Measurements from ENCODE around the gene FBXW2.
"Not testable (repeated sequence)": the region's sequence is repeated elsewhere in the genome, so short reads cannot be mapped to it uniquely, and the experiment has no call there.

Gene FBXW2

DNA sequence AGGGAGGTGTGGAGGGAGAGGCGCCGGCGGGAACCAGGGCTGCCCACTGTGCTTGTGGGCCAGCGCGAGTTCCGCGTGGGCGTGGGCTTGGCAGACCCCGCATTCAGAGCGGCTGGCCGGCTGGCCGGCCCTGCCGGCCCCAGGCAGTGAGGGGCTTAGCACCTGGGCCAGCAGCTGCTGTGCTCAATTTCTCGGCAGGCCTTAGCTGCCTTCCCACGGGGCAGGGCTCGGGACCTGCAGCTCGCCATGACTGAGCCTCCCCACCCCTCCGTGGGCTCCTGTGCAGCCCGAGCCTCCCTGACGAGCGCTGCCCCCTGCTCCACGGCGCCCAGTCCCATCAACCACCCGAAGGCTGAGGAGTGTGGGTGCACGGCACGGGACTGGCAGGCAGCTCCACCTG, 46.9 kb downstream of the FBXW2 start:
- not testable (repeated sequence) for H3K4me3 ChIP-seq (ENCODE audit: low read depth, low read length)

DNA sequence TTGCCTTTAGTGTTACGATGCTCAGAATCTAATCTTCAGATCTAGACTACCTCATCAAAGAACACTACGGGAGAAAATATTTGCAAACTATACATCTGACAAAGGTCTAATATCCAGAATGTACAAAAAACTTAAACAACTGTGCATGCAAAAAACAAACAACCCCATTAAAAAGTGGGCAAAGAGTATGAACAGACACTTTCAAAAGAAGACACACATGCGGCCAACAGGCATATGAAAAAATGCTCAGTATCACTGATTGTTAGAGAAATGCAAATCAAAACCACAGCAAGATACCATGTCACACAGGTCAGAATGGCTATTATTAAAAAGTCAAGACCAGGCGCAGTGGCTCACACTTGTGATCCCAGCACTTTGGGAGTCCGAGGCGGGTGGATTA, 47.9 kb downstream of the FBXW2 start:
- no peak overlapping the region for H3K4me3 ChIP-seq (ENCODE audit: low read depth, low read length)

- no peak overlapping the region for H3K4me3 ChIP-seq (ENCODE audit: low read depth, low read length)
Measured at GRCh38 chr9:120742951-120743416, 50.2 kb downstream of the FBXW2 start.

GRCh38 chr9:120741701-120742100, 51.5 kb downstream of the FBXW2 start:
- no peak overlapping the region for H3K4me3 ChIP-seq (ENCODE audit: low read depth, low read length)

GRCh38 chr9:120741191-120741590, 52.0 kb downstream of the FBXW2 start:
- no peak overlapping the region for H3K4me3 ChIP-seq (ENCODE audit: low read depth, low read length)

DNA sequence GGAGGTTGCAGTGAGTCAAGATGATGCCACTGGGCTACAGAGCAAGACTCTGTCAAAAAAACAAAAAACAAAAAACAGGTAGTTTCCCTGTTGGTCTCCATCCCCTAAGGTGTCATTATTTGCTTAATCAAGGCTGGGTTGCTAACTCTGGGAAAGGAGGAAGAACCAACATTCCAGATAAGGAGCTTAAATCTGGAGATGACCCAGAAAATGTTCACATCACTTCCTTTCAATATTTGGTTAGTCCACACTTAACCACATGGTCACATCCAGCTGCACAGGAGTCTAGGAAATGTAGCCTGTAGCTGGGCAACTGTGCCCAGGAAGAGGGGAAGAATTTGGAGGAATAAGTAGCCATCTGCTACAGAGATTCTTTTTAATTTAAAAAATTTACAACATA, 53.1 kb downstream of the FBXW2 start:
- H3K4me3 ChIP-seq (ENCODE audit: low read depth, low read length) = no peak overlapping the region

DNA sequence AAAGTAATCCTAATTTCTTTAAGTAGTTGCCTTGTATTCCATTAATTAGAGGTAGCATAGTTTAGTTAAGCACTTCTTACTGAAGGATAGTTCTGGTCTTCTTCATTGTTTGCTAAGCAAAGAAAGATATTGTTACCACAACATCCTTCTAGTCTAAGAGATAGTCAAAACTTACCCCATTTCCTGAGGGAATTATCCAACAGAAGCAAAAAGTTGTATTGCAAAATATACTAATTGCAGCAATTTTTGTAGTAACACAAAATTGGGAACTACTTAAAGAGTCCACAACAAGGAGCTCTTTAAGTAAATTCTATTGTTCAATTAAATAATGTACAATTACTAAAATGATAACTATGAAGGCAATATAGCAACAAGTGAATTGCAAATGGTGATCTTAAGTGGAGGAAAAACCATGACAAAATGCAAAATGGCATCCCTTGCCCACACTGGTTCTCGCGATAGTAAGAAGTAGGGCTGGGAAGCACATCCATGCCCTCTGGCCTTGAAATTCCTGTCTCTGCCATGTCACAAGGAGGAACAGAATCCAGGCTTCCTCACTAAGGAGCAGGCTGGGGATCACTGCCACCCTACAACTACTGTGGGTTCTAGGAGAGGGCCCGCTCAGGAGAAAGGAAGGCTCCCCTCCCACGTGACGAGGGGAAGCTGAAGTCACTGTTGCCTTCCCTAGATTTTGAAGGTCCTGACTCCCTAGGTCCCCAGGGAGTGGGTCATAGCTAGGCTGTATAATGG, 55.6 kb downstream of the FBXW2 start:
- H3K4me3 ChIP-seq (ENCODE audit: low read depth, low read length) = no peak overlapping the region

- no peak overlapping the region for H3K4me3 ChIP-seq (ENCODE audit: low read depth, low read length)
Measured at GRCh38 chr9:120736881-120737280, 56.3 kb downstream of the FBXW2 start.

GRCh38 chr9:120735415-120736126, 57.6 kb downstream of the FBXW2 start:
- no peak overlapping the region for H3K4me3 ChIP-seq (ENCODE audit: low read depth, low read length)

DNA sequence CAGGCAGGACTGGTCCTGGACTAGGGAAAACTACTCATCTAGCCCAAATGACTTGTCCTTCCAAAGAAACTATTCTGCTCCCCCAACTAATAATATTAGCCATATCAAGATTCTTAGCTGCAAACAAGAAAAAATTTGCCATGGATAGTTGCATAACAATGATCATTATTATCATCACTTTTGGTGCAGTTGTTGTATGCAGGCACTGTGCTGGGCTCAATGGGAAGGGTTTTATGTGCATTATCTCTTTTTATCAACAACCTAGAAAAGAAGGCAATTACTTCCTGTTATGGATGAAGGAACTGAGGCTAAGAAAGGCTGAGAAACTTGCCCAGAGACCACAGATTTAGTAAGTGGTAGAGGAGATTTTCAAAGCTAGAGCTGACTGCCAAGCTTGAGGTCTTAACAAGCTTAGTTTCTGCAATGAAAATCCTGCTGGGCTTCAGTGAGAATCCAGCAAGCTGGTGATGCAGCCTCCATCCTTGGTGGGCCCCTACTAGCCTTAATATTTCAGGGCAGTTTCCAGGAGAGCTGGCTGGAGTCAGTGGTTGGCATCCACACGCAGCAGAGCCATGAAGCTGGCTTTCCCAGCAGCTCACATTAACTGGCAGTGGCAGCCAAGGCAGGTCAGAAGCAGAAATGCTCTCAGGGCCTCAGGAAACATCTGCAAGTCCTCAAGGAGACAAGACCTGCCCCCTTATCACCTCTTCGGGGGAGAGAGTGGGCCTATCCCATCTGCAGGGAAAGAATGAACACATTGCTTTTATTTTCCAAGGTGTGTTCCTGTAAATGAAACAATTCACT, 58.4 kb downstream of the FBXW2 start:
- no peak overlapping the region for H3K4me3 ChIP-seq (ENCODE audit: low read depth, low read length)

DNA sequence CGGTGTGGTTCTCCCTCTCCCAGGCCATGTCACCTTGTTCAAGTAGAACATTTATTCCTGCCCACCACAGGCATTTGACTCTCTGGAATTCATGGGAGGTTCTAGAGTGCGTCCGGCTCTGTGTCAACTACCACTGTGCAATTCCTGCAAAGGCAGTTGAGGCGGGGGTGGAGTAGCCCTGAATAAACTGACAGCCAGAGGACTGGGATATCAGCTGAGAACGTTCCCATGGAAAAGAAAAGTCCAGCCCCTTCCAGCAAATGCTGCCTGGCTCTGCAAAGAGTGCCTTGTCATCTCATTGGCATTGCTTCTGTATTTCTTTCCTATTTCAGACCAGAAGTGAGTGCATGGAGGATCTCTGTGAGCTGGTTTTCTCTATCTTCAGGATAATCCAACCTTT, 60.0 kb downstream of the FBXW2 start:
- H3K4me3 ChIP-seq (ENCODE audit: low read depth, low read length) = no peak overlapping the region

DNA sequence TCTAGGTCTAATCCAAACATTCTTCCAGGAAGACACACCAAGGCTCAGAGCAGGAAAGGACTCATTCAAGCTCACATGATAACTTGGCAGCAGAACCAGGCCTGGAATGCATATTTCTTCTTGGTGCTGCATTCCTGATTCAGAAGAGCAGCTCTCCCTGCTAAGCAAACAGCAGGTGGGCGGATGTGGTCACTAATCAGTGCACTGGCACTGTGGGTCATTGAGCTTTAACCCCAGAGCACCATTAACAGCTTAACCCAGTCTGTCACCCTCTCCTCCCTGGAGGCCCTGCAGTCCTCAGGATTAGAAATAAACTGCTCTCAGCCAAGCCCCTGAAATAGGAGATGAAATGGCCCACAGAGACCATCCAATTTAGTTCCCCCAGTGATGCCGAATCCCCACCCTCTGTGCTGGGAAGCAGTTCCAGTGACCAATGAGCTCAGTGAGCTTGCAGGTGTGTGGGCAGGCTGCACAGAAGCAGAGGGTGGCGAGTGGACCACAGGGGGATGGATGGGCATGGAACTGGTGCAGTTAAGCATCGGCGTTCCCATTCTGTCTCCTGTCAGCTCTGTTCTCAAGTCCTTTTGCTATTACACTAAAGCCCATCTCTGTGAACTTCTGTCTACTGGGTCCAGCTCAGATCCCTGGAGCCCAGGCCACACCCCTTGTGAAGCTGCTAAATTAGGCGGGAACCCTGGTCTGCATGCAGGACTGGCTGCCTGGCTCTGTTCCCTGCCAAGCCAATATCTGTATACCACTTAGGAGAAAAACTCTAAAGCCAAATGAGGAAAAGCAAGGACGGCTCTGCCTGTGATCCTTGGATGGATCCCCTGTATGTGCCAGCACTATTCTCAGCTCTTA, 62.3 kb downstream of the FBXW2 start:
- H3K4me3 ChIP-seq (ENCODE audit: low read depth, low read length) = no peak overlapping the region

DNA sequence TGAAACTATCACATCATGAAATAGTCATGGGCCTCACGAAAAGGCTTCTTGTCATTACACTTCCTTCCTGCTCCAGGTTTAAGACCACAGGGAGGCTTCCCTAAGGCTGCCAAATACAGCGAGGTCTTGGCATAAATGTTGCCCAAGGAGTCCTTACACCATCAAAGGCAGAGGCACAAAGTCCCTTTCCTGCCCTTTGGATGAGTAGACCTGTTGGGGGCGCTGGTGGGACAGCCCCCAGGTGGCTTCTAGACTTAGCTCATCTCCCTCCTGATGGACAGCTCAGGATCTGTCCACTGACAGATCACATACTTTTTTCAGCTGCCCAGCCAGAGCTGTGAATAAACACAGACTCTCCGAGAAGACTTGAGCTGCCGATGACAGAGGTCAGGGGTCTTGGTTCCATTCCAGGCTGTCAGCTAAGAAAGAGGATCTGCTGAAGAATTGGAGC, 63.4 kb downstream of the FBXW2 start:
- no peak overlapping the region for H3K4me3 ChIP-seq (ENCODE audit: low read depth, low read length)

GRCh38 chr9:120726484-120726883, 66.7 kb downstream of the FBXW2 start:
- no peak overlapping the region for H3K4me3 ChIP-seq (ENCODE audit: low read depth, low read length)

- H3K4me3 ChIP-seq (ENCODE audit: low read depth, low read length) = no peak overlapping the region
Measured at GRCh38 chr9:120725907-120726306, 67.3 kb downstream of the FBXW2 start.

DNA sequence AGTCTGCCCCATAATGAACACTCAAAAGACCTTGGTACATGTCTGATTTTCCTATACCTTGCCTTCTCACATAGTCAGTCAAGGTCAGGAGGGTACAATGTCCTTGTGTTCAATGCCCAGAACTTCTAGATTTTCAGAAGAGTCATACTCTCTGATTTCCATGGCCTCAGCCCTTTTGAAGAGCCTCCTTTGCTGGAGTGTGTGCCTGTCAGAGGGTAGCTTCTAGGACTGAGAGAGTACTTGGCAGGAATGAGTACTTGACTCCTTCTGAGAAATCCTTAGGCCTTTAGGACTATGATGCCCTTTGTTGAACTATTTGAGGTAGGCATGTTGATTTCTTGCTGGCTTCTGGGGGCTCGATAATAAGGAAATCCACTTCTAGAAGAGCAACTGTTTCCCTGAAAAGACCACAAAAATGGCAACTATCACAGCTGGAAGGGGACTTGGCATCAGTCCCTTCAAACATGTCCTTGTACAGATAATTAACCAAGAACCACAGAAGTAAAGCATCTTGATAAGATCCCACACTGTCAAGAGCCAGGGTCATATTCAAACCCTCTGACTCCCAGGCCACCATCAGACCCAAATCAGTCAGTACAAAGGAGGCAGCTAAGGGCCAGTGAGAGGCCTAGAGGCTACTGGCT, 68.3 kb downstream of the FBXW2 start:
- H3K4me3 ChIP-seq (ENCODE audit: low read depth, low read length) = no peak overlapping the region

DNA sequence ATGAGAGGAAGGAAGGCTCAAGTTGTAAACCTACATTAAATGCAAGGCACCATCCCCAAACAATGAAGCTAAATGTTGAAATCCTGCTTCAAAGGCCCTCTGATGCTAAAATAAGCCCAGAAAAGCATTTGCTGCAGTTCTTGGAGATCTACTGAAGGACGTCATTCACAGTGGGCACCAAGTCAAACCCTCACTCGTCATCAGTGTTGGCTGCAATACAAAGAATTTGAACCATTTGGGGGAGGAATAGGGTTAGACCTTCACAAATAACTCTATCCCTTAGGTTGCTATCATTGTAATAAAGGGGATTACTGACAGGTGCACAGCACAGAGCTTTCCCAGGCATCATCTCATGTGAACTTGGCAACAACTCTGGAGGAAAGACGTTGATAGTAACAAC, 69.7 kb downstream of the FBXW2 start:
- H3K4me3 ChIP-seq (ENCODE audit: low read depth, low read length) = no peak overlapping the region

- no peak overlapping the region for H3K4me3 ChIP-seq (ENCODE audit: low read depth, low read length)
Measured at GRCh38 chr9:120720404-120720803, 72.8 kb downstream of the FBXW2 start.

- no peak overlapping the region for H3K4me3 ChIP-seq (ENCODE audit: low read depth, low read length)
Measured at GRCh38 chr9:120718316-120718715, 74.9 kb downstream of the FBXW2 start.

- no peak overlapping the region for H3K4me3 ChIP-seq (ENCODE audit: low read depth, low read length)
Measured at GRCh38 chr9:120717176-120717575, 76.0 kb downstream of the FBXW2 start.
